Activated CD4-positive, alpha-beta T cell treated with anti-CD3 and anti-CD28 coated beads, Interleukin-2, amount 10 ng/mL, durations not matched to agents 24 days and 14 days (primary cell): Measurements from ENCODE around the gene WDR91. TPM values are rescaled to one million over a fixed set of nuclear protein-coding genes. Genes with fewer than 3 reads are reported as not detected.
"Not testable (repeated sequence)": the region's sequence is repeated elsewhere in the genome, so short reads cannot be mapped to it uniquely, and the experiment has no call there.

Experiments used
- DNase-seq: peaks from one replicate; pipeline ENCODE4 v3.0.0; 2022
- H3K27ac Mint-ChIP-seq: one replicate; pipeline ENCODE4 v1.8.0; 2022; ENCODE audit warnings: mild to moderate bottlenecking, mixed read lengths
- H3K27me3 Mint-ChIP-seq: one replicate; pipeline ENCODE4 v1.8.0; 2022; ENCODE audit warnings: mixed read lengths
- H3K36me3 Mint-ChIP-seq: one replicate; pipeline ENCODE4 v1.8.0; 2022; ENCODE audit warnings: low read depth, mild to moderate bottlenecking, mixed read lengths
- H3K4me1 Mint-ChIP-seq: one replicate; pipeline ENCODE4 v1.8.0; 2021; ENCODE audit warnings: mixed read lengths
- H3K4me3 Mint-ChIP-seq: one replicate; pipeline ENCODE4 v1.8.0; 2022; ENCODE audit warnings: mild to moderate bottlenecking, moderate library complexity, mixed read lengths
- H3K9me3 Mint-ChIP-seq: one replicate; pipeline ENCODE4 v1.8.0; 2021; ENCODE audit warnings: mixed read lengths
- intact Hi-C: fragments of 100-400 bp; cut with micrococcal nuclease; formaldehyde crosslinking; loops from one replicate; pipeline ENCODE4 v1.15.1; 2023
- total RNA-seq: library from RNA; stranded (reverse); gene quantifications from 2 replicates; pipeline ENCODE4 v1.2.3, GENCODE V29; 2022

Gene WDR91
- total RNA-seq, 1 donor from 2014 or later = 26.6 TPM

- Mint-ChIP-seq H3K27me3 (peaks cover 10% of the 10 kb centered on the region), H3K9me3 (no peaks in the 10 kb centered on the region), H3K4me1 (no peaks in the 10 kb centered on the region), H3K36me3 (no peaks in the 10 kb centered on the region), H3K27ac (no peak overlapping the region), H3K4me3 (no peak overlapping the region)
- intact Hi-C loops = no loop called here
- DNase-seq = no peak
Measured at GRCh38 chr7:135242096-135242684, 30.9 kb upstream of the WDR91 start.

- Mint-ChIP-seq H3K9me3 (peaks cover 7% of the 10 kb centered on the region), H3K36me3 (no peaks in the 10 kb centered on the region), H3K4me1 (peaks cover 9% of the 10 kb centered on the region), H3K27ac (no peak overlapping the region), H3K27me3 (peaks cover 10% of the 10 kb centered on the region), H3K4me3 (no peak overlapping the region)
- intact Hi-C loops = no loop called here
- no peak for DNase-seq
Measured at GRCh38 chr7:135240441-135240840, 29.1 kb upstream of the WDR91 start.

GRCh38 chr7:135239263-135239662 lies 27.9 kb upstream of the WDR91 start:
- intact Hi-C loops = no loop called here
- no peaks in the 10 kb centered on the region for H3K36me3 Mint-ChIP-seq
- H3K27me3 Mint-ChIP-seq = peaks cover 7% of the 10 kb centered on the region

GRCh38 chr7:135238112-135238744 lies 26.9 kb upstream of the WDR91 start:
- no peak for DNase-seq
- Mint-ChIP-seq H3K27ac (no peak overlapping the region), H3K36me3 (no peaks in the 10 kb centered on the region), H3K27me3 (peaks cover 5% of the 10 kb centered on the region), H3K9me3 (peaks cover 7% of the 10 kb centered on the region), H3K4me3 (no peak overlapping the region), H3K4me1 (peaks cover 9% of the 10 kb centered on the region)
- intact Hi-C loops = no loop called here

More at GRCh38 chr7:135239263-135239662, 27.9 kb upstream of the WDR91 start:
- DNase-seq = no peak
- no peak overlapping the region for H3K27ac Mint-ChIP-seq
- H3K4me1 Mint-ChIP-seq = peaks cover 9% of the 10 kb centered on the region
- no peak overlapping the region for H3K4me3 Mint-ChIP-seq
- peaks cover 7% of the 10 kb centered on the region for H3K9me3 Mint-ChIP-seq

GRCh38 chr7:135236727-135237126 lies 25.4 kb upstream of the WDR91 start:
- no peak for DNase-seq
- Mint-ChIP-seq H3K4me1 (peaks cover 10% of the 10 kb centered on the region), H3K36me3 (no peaks in the 10 kb centered on the region), H3K27ac (peak overlapping the region; percentile 51), H3K4me3 (peak overlapping the region; percentile 11), H3K27me3 (peaks cover 2% of the 10 kb centered on the region), H3K9me3 (peaks cover 7% of the 10 kb centered on the region)
- intact Hi-C loops = no loop called here

- Mint-ChIP-seq H3K4me1 (peaks cover 12% of the 10 kb centered on the region), H3K27me3 (peaks cover 4% of the 10 kb centered on the region), H3K9me3 (peaks cover 7% of the 10 kb centered on the region), H3K27ac (no peak overlapping the region), H3K4me3 (no peak overlapping the region), H3K36me3 (no peaks in the 10 kb centered on the region)
- intact Hi-C loops = no loop called here
- DNase-seq = no peak
Measured at GRCh38 chr7:135235841-135236240, 24.5 kb upstream of the WDR91 start.

GRCh38 chr7:135234727-135235126 lies 23.4 kb upstream of the WDR91 start:
- H3K27me3 Mint-ChIP-seq = peaks cover 4% of the 10 kb centered on the region
- H3K4me1 Mint-ChIP-seq = peaks cover 12% of the 10 kb centered on the region
- H3K9me3 Mint-ChIP-seq = peaks cover 7% of the 10 kb centered on the region
- no peak overlapping the region for H3K27ac Mint-ChIP-seq
- no peak for DNase-seq
- intact Hi-C loops = no loop called here
- no peaks in the 10 kb centered on the region for H3K36me3 Mint-ChIP-seq
- no peak overlapping the region for H3K4me3 Mint-ChIP-seq

GRCh38 chr7:135234095-135234494 lies 22.8 kb upstream of the WDR91 start:
- H3K36me3 Mint-ChIP-seq, H3K27me3 Mint-ChIP-seq, intact Hi-C loops, H3K4me3 Mint-ChIP-seq, H3K27ac Mint-ChIP-seq, H3K9me3 Mint-ChIP-seq, DNase-seq: not testable (repeated sequence)
- peaks cover 12% of the 10 kb centered on the region for H3K4me1 Mint-ChIP-seq

GRCh38 chr7:135233570-135233969 lies 22.2 kb upstream of the WDR91 start, which contains the start of gene STRA8:
TSS of gene STRA8 (plus strand) at chr7:135233838. CDS start at chr7:135240525, 6,687 bp downstream.
- peaks cover 12% of the 10 kb centered on the region for H3K4me1 Mint-ChIP-seq
- peaks cover 7% of the 10 kb centered on the region for H3K27me3 Mint-ChIP-seq
- no peaks in the 10 kb centered on the region for H3K36me3 Mint-ChIP-seq
- no peak for DNase-seq
- H3K9me3 Mint-ChIP-seq = peaks cover 15% of the 10 kb centered on the region
- no peak within 1 kb of the TSS for H3K4me3 Mint-ChIP-seq
- H3K27ac Mint-ChIP-seq = no peak within 1 kb of the TSS
- intact Hi-C loops = no loop called here

- H3K4me1 Mint-ChIP-seq = peaks cover 12% of the 10 kb centered on the region
- H3K27me3 Mint-ChIP-seq = peaks cover 7% of the 10 kb centered on the region
- H3K4me3 Mint-ChIP-seq = no peak overlapping the region
- H3K27ac Mint-ChIP-seq = no peak overlapping the region
- H3K36me3 Mint-ChIP-seq = no peaks in the 10 kb centered on the region
- peaks cover 16% of the 10 kb centered on the region for H3K9me3 Mint-ChIP-seq
- DNase-seq = no peak
- intact Hi-C loops = no loop called here
Measured at GRCh38 chr7:135232720-135233119, 21.4 kb upstream of the WDR91 start.

GRCh38 chr7:135232087-135232486 lies 20.8 kb upstream of the WDR91 start:
- Mint-ChIP-seq H3K27ac (no peak overlapping the region), H3K4me1 (peaks cover 12% of the 10 kb centered on the region), H3K27me3 (peaks cover 7% of the 10 kb centered on the region), H3K36me3 (no peaks in the 10 kb centered on the region), H3K4me3 (no peak overlapping the region), H3K9me3 (peaks cover 16% of the 10 kb centered on the region)
- DNase-seq = no peak
- intact Hi-C loops = no loop called here

- H3K4me1 Mint-ChIP-seq = peaks cover 8% of the 10 kb centered on the region
- peaks cover 13% of the 10 kb centered on the region for H3K9me3 Mint-ChIP-seq
- DNase-seq = no peak
- no peak overlapping the region for H3K4me3 Mint-ChIP-seq
- intact Hi-C loops = no loop called here
- H3K27ac Mint-ChIP-seq = peak overlapping the region; percentile 51
- H3K27me3 Mint-ChIP-seq = peaks cover 7% of the 10 kb centered on the region
- H3K36me3 Mint-ChIP-seq = no peaks in the 10 kb centered on the region
Measured at GRCh38 chr7:135231686-135232085, 20.4 kb upstream of the WDR91 start.

- peaks cover 10% of the 10 kb centered on the region for H3K9me3 Mint-ChIP-seq
- no peak for DNase-seq
- no peak overlapping the region for H3K27ac Mint-ChIP-seq
- H3K4me3 Mint-ChIP-seq = peak overlapping the region; percentile 4
- H3K4me1 Mint-ChIP-seq = peaks cover 13% of the 10 kb centered on the region
- intact Hi-C loops = no loop called here
- peaks cover 4% of the 10 kb centered on the region for H3K27me3 Mint-ChIP-seq
- H3K36me3 Mint-ChIP-seq = peaks cover 5% of the 10 kb centered on the region
Measured at GRCh38 chr7:135224027-135224426, 12.7 kb upstream of the WDR91 start.

GRCh38 chr7:135217645-135218509 lies 6.6 kb upstream of the WDR91 start:
- Mint-ChIP-seq H3K27me3 (peaks cover 6% of the 10 kb centered on the region), H3K36me3 (peaks cover 3% of the 10 kb centered on the region), H3K9me3 (peaks cover 4% of the 10 kb centered on the region), H3K4me3 (no peak overlapping the region), H3K27ac (no peak overlapping the region), H3K4me1 (no peaks in the 10 kb centered on the region)
- intact Hi-C loops = no loop called here
- no peak for DNase-seq
